Nephron progenitor cell (in vitro differentiated cells): ENCODE data around the gene COL8A1.

ENCODE experiments used
- DNase-seq: peaks from one replicate; pipeline ENCODE4 v3.0.0; 2021
- H3K27ac Mint-ChIP-seq: 2 replicates; pipeline ENCODE4 v1.8.0; 2021; ENCODE audit warnings: mild to moderate bottlenecking, moderate library complexity, mixed read lengths
- H3K27me3 Mint-ChIP-seq: 2 replicates; pipeline ENCODE4 v1.8.0; 2021; ENCODE audit warnings: mild to moderate bottlenecking, low read depth, mixed read lengths; ENCODE audit not compliant: poor library complexity
- H3K36me3 Mint-ChIP-seq: 2 replicates; pipeline ENCODE4 v1.8.0; 2021; ENCODE audit warnings: low read depth, mixed read lengths
- H3K4me1 Mint-ChIP-seq: 2 replicates; pipeline ENCODE4 v1.8.0; 2021; ENCODE audit warnings: mixed read lengths
- H3K4me3 Mint-ChIP-seq: 2 replicates; pipeline ENCODE4 v1.8.0; 2021; ENCODE audit warnings: mild to moderate bottlenecking, moderate library complexity, mixed read lengths
- H3K9me3 Mint-ChIP-seq: 2 replicates; pipeline ENCODE4 v1.8.0; 2021; ENCODE audit warnings: mild to moderate bottlenecking, moderate library complexity, mixed read lengths
- TF ChIP-seq, protein P1 (sequence below): fragments of 200-600 bp; sonication (generic); IDR thresholded peaks from 2 replicates; pipeline ENCODE4 v1.5.0; 2021; ENCODE audit warnings: antibody characterized with exemption

Gene COL8A1

GRCh38 chr3:99789011-99789721 lies 150.8 kb downstream of the COL8A1 start:
- no peaks in the 10 kb centered on the region for H3K4me1 Mint-ChIP-seq
- H3K27me3 Mint-ChIP-seq: no peaks in the 10 kb centered on the region
- TF ChIP-seq, protein P1, sequence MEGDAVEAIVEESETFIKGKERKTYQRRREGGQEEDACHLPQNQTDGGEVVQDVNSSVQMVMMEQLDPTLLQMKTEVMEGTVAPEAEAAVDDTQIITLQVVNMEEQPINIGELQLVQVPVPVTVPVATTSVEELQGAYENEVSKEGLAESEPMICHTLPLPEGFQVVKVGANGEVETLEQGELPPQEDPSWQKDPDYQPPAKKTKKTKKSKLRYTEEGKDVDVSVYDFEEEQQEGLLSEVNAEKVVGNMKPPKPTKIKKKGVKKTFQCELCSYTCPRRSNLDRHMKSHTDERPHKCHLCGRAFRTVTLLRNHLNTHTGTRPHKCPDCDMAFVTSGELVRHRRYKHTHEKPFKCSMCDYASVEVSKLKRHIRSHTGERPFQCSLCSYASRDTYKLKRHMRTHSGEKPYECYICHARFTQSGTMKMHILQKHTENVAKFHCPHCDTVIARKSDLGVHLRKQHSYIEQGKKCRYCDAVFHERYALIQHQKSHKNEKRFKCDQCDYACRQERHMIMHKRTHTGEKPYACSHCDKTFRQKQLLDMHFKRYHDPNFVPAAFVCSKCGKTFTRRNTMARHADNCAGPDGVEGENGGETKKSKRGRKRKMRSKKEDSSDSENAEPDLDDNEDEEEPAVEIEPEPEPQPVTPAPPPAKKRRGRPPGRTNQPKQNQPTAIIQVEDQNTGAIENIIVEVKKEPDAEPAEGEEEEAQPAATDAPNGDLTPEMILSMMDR: peak; percentile 68
- peak; percentile 23 for DNase-seq
- H3K9me3 Mint-ChIP-seq: no peaks in the 10 kb centered on the region
- H3K27ac Mint-ChIP-seq: no peak overlapping the region
- H3K4me3 Mint-ChIP-seq: no peak overlapping the region
- H3K36me3 Mint-ChIP-seq: no peaks in the 10 kb centered on the region

GRCh38 chr3:99794485-99794884 lies 156.1 kb downstream of the COL8A1 start:
- H3K9me3 Mint-ChIP-seq: no peaks in the 10 kb centered on the region

DNA sequence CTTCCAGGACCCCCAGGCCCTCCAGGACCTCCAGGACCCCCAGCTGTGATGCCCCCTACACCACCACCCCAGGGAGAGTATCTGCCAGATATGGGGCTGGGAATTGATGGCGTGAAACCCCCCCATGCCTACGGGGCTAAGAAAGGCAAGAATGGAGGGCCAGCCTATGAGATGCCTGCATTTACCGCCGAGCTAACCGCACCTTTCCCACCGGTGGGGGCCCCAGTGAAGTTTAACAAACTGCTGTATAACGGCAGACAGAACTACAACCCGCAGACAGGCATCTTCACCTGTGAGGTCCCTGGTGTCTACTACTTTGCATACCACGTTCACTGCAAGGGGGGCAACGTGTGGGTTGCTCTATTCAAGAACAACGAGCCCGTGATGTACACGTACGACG lies 157.2 kb downstream of the COL8A1 start:
- Mint-ChIP-seq H3K4me1 (no peaks in the 10 kb centered on the region), H3K27ac (no peak overlapping the region), H3K36me3 (no peaks in the 10 kb centered on the region), H3K9me3 (no peaks in the 10 kb centered on the region), H3K27me3 (peaks cover 3% of the 10 kb centered on the region), H3K4me3 (no peak overlapping the region)
- DNase-seq: no peak
- TF ChIP-seq, protein P1: no peak

More at GRCh38 chr3:99794485-99794884, 156.1 kb downstream of the COL8A1 start:
- H3K36me3 Mint-ChIP-seq: no peaks in the 10 kb centered on the region
- H3K4me1 Mint-ChIP-seq: no peaks in the 10 kb centered on the region
- peaks cover 3% of the 10 kb centered on the region for H3K27me3 Mint-ChIP-seq
- TF ChIP-seq, protein P1: no peak
- no peak overlapping the region for H3K27ac Mint-ChIP-seq
- no peak overlapping the region for H3K4me3 Mint-ChIP-seq
- DNase-seq: no peak

DNA sequence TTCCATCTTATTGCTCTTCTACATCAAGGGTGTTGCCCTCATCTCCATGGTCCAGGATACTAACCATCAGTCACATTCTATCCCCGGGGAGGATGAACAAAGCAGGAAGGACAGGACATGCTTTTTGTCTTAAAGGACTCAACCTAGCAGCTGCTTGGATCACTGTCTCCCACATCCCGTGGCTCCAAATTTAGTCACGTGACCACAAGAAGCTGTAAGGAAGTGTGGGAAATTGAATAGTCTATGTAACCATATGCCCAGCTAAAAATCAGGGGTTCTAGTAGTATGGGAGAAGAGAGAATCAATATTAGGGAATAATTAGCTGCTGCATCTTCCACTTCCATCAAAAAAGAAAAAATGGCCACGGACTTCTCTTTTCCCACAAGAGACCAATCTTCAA lies 161.0 kb downstream of the COL8A1 start:
- no peak for DNase-seq
- TF ChIP-seq, protein P1: no peak
- H3K27ac Mint-ChIP-seq: no peak overlapping the region
- no peak overlapping the region for H3K4me3 Mint-ChIP-seq
- H3K4me1 Mint-ChIP-seq: no peaks in the 10 kb centered on the region
- peaks cover 16% of the 10 kb centered on the region for H3K9me3 Mint-ChIP-seq
- peaks cover 3% of the 10 kb centered on the region for H3K27me3 Mint-ChIP-seq
- H3K36me3 Mint-ChIP-seq: peaks cover 18% of the 10 kb centered on the region

DNA sequence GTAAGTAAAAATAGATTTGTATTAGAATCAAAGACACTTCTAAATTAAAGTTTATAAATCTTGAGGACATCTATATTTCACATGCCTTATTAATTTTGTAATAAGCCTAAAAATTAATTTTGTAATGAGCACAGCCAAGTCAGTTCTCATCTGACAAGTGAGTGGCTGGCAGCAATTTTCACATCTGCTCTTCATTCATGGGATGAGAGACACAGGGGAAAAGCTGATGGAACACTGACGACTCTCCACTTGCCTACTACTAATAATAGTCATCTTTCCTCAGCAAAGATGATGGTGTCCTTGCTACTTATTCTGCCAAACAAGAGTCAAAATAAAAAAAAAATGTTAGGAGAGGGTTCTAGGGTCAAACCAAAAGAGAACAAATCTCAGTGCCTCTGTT lies 164.9 kb downstream of the COL8A1 start:
- peaks cover 41% of the 10 kb centered on the region for H3K9me3 Mint-ChIP-seq

More for the DNA sequence above, 164.9 kb downstream of the COL8A1 start:
- Mint-ChIP-seq H3K4me1 (no peaks in the 10 kb centered on the region), H3K4me3 (no peak overlapping the region), H3K27ac (no peak overlapping the region), H3K27me3 (peaks cover 3% of the 10 kb centered on the region), H3K36me3 (peaks cover 35% of the 10 kb centered on the region)
- TF ChIP-seq, protein P1: no peak
- DNase-seq: no peak
